GM21360 (cell line): ENCODE results near the gene HAUS6.
"Not testable (repeated sequence)": the region's sequence is repeated elsewhere in the genome, so short reads cannot be mapped to it uniquely, and the experiment has no call there.

Source experiments
- ATAC-seq: cut with Tn5 transposase; IDR thresholded peaks from one replicate; pipeline ENCODE4 v1.9.1; 2021; ENCODE audit warnings: mild to moderate bottlenecking, moderate library complexity; ENCODE audit not compliant: unreplicated experiment

Gene HAUS6

GRCh38 chr9:19036611-19037010, 66.1 kb downstream of the HAUS6 start:
- no peak for ATAC-seq

GRCh38 chr9:19033015-19033414, 69.7 kb downstream of the HAUS6 start, which contains the start of gene SAXO1:
Gene SAXO1, minus strand, starts transcription at chr9:19033209. Its CDS starts 301 bp downstream, at chr9:19032908.
- no peak for ATAC-seq

GRCh38 chr9:19032406-19032805, 70.3 kb downstream of the HAUS6 start:
- no peak for ATAC-seq

GRCh38 chr9:19030899-19031298, 71.8 kb downstream of the HAUS6 start:
- peak; percentile 71 for ATAC-seq

- no peak for ATAC-seq
Observed at GRCh38 chr9:19028835-19029451, 73.8 kb downstream of the HAUS6 start.

- ATAC-seq, result no peak
Observed at GRCh38 chr9:19027825-19028224, 74.9 kb downstream of the HAUS6 start.

- ATAC-seq, result no peak
Observed at GRCh38 chr9:19026375-19026774, 76.3 kb downstream of the HAUS6 start.

- no peak for ATAC-seq
Observed at GRCh38 chr9:19023078-19023477, 79.6 kb downstream of the HAUS6 start.

- ATAC-seq, result no peak
Observed at GRCh38 chr9:19022206-19022605, 80.5 kb downstream of the HAUS6 start.

- ATAC-seq, result not testable (repeated sequence)
Observed at GRCh38 chr9:19021649-19022048, 81.1 kb downstream of the HAUS6 start.

GRCh38 chr9:19020886-19021455, 81.7 kb downstream of the HAUS6 start:
- no peak for ATAC-seq

GRCh38 chr9:19018201-19018600, 84.5 kb downstream of the HAUS6 start:
- ATAC-seq, result no peak

GRCh38 chr9:19009391-19009965, 93.2 kb downstream of the HAUS6 start:
- no peak for ATAC-seq
